NOMO-1 treated with DMSO at 0.1 percent for 48 hours (cell line): ENCODE data around the gene CHD5.

Experiments used
- DNase-seq: peaks from one replicate; lab custom pipeline; 2025; ENCODE audit not compliant: unreplicated experiment; lab: John Stamatoyannopoulos, UW

CHD5 gene

DNA sequence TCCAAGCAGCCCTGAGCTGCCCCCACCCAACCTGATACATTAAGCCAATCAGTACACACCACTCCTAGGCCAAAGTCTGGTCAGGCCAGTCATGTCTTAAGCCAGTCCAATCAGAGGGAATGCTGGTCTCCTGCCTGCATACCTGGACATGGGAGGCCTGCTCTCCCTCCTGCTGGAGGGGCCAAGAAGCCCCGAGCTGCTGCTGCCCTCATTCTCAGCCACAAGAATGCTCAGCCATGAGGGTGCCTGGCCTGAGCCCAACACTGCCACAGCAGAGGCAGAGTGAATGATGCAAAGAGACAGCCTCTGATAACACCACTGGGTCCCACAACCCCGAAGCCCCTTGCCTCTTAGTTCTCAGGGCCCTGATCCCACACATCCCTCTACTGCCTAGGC is 23.0 kb downstream of the CHD5 start:
- no peak for DNase-seq

DNA sequence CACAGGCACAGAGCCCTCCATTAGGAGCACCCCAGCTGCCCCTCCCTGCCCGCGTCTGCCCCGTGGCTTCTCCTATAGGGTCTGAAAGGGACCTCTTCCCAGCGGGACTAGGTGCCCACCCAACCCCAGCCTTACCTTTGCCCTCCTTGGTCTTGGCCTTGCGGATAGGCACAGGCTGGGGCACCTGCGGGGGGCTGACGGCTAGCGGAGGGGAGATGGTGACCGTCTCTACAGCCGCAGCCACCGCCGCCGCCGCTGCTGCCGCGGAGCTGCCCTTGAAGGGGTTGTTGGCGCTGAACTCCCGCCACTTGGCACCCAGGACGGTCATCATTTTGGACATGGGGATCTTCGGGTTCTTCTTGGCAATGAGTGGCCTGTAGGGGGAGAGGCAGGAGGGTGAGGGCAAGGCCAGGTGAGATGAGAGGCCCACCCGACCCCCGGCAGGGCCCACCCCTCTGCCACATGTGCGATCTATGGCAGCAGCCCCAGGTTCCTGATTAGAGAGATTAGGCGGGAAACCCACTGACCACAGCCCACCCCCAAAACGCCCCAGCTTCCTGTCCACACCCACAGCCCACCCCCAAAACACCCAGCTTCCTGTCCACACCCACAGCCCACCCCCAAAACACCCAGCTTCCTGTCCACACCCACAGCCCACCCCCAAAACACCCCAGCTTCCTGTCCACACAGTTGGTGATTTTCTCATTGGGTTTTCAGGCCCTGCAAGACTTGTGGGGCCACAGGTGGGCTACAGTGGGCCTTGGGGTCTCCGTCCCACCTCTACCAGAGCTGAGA is 25.4 kb downstream of the CHD5 start:
- no peak for DNase-seq

DNA sequence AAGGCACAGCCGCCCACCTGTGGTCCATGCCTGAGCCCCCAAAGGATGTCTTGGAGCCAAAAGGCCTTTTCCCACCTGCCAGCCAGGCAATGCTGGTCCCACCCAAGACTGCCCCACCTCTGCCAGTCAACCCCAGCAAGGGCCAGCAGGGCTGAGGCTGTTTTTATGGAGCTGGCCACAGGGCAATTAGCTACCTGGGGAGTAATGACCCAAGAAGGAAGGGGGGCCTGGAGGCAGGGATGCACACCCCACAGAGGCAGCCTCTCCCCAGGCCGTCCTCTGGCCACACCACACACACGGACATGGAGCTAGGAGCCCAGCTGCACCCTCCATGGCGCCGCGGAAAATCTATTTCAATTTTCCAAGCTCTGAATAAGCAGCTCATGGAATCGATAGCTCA is 27.2 kb downstream of the CHD5 start:
- no peak for DNase-seq

DNA sequence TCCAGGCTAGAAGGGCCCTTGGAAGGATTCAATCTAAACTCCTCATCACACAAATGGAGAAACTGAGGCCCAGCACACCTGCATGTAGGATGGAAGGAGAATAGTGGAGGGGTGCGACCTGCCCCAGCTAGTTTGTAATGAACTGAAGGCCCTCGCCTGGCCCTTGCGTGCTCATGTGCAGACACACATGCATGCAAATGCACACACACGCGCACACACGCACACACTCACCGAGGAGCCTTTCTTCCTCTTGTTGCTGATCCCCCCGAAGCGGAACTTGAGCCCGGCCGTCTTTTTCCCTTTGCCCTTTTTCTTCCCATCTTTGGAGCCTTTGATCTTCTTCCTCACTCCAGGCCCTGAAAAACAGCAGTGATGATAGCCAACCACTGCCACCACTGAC is 27.9 kb downstream of the CHD5 start:
- no peak for DNase-seq

DNA sequence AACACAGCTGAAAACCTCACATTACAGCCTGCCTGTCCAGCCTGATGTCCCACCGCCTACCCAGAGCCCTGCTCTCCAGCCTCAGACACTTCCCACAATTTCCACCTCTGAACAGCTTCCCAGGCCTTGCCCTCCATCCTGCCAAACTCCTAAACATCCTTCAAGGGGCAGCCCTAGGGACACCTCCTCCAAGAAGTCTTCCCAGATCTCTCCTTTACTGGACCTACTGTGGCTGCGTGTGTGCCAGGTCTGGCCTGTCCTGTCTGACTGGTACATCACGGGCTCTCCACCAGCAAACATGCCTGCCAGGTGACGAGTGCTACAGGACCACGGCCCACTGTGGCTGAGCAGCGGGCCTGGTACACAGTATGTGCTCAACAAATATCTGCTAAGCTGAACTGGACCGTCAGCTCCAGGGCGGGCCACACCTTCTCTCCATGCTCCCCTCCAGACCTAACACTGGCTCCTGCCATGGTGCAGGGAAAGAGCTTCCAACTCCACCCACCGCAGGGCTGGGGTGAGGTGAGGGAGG is 28.8 kb downstream of the CHD5 start:
- no peak for DNase-seq

DNA sequence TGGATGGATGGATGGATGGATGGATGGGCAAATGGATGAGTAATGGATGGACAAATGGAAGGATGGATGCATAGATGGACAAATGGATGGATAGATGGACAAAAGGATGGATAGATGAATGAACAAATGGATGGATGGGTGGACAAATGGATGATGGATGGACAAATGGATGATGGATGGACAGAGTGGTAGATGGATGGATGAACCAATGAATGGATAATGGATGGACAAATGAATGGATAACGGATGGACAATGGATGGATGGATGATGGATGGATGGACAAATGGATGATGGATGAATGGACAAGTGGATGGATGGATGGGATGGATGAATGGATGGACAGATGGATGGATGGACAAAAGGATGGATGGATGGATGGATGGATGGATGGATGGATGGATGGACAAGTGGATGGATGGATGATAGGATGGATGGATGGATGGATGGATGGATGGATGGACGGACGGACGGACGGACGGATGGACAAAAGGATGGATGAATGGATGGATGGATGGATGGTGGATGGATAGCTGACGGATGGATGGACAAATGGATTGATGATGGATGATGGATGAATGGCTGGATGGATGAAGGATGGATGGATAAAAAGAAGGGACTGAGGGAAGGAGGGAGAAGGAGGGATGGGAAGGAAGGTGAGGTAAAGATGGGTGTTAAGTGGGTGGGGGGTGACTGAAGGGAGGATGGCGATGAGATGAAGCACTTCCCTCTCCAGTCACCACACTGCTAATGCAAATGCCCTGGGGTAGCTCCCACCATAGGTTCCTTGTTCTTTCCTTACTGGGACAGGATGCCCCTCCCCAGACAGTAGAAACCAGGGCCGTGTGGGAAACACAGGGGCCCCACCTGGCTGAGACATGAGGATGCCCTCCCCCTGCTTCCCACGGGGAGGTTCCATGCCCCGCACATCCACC is 29.8 kb downstream of the CHD5 start:
- no peak for DNase-seq

DNA sequence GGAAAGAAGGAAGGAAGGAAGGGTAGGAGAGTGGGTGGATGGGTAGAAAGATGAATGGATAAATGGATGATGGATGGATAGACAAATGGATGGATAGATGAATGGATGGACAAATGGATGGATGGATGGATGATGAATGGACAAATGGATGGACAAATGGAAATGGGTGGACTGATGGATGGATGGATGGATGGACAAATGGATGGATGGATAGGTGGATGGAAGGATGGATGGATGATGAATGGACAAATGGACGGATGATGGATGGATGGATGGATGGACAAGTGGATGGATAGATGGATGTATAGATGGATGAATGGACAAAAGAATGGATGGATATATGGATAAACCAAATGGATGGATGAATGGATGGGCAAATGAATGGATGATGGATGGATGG is 30.5 kb downstream of the CHD5 start:
- no peak for DNase-seq

DNA sequence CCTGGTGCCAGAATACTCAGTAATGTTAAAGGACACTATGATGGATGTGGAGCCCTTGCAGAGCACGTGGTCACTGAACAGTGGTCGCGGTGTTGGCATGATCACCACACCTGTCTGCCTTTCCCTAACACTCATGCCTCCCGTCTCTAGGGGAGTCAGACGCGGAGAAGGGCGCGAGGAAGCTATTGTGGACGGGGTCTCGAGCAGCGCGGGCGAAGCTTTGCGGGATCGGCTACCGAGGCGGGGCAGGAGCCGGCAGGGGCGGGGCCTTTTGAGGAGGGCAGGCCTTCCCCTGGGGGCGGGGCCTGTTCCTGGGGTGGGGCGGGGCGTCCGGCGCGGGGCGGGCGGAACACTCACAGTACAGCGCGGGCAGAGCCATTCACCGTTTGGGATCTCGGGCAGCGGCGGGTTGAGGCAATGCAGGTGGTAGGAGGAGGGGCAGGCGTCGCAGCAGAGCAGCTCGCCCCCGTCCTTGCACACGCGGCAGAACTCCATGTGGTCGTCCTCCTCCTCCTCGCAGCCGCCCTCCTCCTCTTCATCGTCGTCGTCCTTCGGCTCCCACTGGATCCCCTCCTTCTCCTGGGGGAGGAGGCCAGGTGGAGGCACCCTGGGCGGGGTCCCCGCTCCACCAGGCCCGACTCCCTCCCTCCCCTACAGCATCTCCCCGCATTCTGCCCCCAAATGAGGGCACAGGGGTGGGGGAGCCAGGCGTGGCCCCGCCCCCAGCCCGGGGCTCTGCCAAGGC is 31.5 kb downstream of the CHD5 start:
- DNase-seq: no peak

DNA sequence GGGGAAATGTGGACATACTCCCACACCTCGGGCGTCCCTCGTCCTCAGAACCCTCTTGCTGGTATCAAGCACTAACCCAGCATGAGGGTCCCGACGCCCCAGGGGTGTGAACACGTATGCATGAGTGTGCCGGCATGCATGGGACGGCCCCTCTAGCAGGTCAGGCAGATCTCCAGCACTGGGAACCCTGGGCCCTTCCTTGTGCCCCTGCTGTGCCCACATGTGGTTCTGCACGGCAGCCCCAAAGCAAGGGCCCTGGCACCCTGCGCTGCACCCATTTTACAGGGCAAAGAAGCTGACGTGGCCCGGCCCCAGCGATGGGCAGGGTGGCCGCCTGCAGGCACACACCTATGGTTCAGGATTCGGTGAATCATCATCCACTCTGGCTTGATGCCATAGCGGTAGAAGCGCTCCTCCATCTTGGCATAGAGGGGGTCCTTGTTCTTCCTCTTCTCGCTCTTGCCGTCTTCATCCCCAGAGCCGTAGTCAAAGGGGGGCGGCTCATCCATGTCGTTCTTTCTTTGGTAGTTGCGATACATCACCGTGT is 34.2 kb downstream of the CHD5 start:
- DNase-seq: no peak

DNA sequence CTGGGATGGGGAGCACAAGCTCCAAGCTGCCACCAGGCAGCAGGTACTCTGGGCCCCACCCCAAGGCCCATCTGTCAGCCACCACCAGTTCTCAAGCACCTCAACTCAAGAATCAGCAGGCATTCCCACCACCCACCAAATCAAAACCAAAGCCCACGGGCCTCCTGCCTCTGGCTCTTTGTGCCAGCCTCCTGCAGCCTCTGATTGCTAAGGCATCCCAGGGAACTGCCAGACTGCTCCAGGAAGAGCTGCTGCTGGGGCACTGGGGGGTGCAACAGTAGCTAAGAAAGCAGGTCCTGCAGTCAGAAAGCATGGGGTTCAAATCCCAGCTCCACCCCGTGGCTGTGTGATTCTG is 34.7 kb downstream of the CHD5 start:
- no peak for DNase-seq

DNA sequence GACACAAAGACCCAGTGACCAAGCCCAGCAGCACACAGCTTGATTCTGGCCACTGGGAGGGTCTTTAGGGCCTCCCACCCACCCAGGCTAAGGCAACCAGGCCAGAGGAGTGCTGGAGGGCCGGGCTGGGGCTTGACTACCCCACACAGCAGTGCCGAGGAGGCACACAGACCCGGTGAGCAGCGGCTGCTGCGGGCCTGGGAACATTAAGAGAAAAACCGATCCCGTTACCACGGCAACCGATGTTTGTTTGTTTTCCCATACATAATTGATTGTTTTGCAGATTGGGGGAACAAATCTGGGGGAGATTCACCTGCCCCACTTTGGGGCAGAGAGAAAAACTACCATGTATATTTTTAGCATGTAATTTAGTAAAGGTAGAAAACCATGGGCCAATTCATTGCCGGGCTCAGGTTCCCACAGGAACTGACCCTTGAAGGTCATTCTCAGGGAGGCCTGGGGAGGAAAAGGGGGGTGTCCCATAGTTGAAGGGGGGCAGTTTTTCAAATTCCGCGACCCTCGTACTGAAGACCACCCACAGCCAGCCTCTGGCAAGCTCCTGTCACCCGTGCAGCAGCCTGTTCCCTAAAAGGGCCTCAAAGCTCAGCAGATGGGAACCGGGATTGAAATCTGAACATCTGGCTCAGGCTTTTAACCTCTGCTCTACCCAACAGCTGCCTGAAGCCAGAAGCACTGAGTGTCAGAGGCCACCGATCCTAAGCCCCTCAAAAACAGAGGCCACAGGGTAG is 35.3 kb downstream of the CHD5 start:
- DNase-seq: no peak

DNA sequence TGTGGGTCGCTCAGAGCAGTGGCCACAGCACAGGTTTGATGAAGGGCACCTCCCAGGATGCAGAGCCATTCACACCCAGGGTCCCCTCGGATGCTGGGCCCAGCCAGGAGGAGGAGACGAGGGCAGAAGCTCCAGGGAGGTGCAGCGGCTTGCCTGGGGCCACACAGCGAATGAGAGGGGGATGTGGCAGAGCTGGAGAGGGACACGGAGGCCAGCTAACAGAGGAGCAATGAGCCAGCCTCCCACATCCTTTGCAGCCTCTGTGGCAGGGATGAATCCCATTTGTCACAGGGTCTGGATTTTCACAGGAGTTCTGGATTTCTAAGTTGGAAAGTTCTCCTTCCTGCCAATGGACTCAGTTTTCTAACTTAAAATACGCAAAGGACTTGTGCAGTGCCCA is 35.9 kb downstream of the CHD5 start:
- no peak for DNase-seq

DNA sequence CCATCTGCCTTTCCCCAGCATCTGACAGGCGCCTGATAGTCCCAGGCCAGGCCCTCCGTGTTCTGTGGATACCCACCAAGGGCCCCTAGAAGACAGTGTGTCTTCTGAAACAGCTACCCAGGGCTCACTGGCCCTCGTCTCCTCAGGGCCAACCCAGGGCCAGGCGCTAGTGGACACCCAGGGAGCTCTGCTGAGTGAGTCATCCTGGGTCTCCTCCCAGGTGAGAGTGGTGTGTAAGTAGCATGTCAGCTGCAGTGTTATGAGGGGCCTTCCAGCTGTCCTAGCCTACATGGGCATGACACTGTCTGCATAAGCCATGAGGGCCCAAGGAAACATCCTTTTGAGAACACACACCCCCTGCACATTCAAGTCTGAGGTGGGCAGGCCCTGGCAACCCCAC is 36.7 kb downstream of the CHD5 start:
- no peak for DNase-seq

DNA sequence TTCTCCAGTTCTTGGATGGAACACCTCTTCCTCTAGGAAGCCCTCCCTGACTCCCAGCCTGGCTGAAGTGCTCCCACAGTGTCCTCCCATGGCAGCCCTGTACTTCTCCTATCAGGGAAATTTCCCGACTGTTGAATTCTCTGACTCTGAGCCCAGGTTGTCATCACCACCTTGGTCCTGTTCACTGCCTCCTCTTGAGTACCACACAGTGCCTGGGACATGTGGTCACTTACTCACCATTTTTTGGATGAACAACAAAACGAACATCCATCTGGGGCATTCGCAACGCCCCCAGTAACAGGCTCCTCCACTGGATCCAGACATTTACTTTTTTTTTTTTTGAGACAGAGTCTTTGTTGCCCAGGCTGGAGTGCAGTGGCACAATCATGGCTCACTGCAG is 37.4 kb downstream of the CHD5 start:
- no peak for DNase-seq

DNA sequence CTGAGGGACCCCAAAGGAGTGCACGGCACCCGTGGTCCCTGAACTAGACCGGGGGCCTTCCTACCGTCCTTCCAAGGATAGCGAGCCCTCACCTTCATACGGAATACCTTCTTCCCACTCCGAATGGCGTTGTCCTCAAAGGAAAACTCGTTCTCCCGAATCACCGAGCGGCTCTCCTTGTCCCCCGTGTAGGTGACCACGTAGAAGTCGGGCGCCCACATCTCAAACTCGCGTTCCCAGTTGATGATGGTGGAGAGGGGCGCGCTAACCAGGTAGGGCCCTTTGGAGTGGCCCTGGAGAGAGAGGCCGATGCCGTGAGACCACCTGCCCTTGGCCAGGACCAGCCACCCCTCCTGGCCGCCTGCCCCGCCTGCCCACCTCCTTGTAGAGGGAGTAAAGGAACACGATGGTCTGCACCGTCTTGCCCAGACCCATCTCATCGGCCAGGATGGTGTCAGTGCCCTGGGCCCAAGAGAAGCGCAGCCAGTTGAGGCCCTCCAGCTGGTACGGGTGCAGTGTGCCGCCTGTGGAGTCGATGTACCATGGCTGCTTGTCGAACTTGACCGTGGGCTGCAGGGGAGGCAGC is 38.0 kb downstream of the CHD5 start:
- no peak for DNase-seq

DNA sequence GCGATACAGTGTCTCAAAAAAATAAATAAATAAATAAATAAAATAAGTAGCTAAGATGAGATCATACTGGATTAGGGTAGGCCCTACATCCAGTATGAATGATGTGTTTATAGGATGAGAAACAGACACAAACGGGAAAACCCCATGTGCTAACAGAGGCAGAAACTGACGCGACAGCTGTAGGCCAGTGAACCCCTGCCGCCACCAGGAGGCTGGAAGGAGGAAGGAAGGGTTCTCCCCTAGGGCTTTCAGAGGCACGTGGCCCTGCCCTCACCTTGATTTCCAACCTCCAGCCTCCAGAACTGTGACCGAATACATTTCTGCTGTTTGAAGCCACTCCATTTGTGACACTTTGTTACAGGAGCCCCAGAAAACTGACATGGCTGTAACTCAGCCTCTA is 38.5 kb downstream of the CHD5 start:
- DNase-seq: no peak

DNA sequence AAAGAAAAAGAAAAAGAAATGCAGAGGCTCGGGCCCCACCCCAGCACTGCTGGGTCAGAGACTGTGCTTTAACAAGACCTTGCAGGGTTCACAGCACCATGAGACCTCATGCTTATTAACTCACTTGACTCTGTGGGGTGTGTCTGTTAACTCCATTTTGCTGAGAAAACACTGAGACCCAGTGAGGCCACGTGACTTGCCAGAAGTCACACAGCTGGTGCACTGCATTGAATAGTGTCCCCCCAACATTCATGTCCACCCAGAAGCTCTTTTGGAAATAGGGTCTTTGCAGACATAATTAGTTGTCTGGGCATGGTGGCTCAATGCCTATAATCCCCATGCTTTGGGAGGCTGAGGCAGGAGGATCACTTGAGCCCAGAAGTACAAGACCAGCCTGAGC is 39.7 kb downstream of the CHD5 start:
- no peak for DNase-seq

DNA sequence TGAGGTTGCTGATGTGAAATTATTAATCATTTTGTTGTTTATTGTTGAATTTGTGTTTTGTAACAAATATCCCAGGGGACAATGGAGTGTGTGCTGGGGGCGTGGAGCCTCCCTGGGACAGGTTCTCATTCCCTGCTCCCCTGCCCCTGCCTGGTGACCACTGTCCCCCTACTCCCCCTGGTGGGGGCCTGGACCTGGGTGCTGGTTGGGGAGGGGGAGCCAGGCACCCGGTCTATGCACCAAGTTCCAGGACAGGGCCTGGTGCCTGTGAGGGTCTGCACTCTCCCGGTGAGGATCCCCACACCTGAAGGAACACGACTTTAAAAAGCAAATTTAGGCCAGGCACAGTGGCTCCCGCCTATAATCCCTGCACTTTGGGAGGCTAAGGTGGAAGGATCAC is 42.4 kb downstream of the CHD5 start:
- no peak for DNase-seq

DNA sequence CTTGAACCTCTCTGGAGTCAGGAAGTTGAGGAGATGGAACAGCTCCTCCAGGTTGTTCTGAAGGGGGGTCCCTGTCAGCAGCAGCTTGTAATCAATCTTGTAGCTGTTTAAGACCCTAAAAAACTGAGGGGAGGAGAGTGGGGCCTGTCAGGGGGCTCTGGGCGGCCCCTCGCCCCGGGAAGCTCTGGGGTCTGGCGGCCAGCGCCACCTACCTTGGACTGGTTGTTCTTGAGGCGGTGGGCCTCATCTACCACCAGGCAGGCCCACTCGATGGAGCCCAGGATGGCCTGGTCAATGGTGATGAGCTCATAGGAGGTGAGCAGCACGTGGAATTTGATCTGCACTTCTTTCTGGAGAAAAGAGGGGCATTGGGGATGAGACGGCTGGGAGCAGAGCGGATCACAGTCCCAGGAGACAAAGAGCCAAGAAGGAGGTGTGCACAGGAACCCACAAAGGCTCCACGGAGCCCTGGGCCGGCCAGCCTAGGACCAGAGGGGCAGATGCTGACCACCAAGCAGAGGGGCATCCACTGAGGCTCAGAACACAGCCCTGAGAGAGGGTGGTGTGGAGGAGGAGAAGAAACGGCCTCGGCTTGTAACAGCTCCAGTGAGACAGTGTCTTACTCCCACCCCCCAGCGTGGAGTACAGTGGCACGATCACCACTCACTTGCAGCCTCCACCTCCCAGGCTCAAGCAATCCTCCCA is 43.5 kb downstream of the CHD5 start:
- no peak for DNase-seq
